Neural cell (in vitro differentiated cells): ENCODE measurements around the gene PODN. TPM values are rescaled to one million over a fixed set of nuclear protein-coding genes. Genes with fewer than 3 reads are reported as not detected.

ENCODE experiments used
- H2AFZ ChIP-seq: fragments of 200-600, 300-800 bp; sonication (generic), shearing (Covaris generic); 2 replicates; pipeline ENCODE4 v1.6.0; 2014; ENCODE audit warnings: low read depth, mild to moderate bottlenecking, antibody characterized with exemption, low read length, moderate library complexity
- H3F3A ChIP-seq: fragments of 200-600 bp; shearing (Covaris generic); 2 replicates; pipeline ENCODE4 v1.6.1; 2016; ENCODE audit warnings: mild to moderate bottlenecking, moderate library complexity, mixed read lengths, antibody characterized with exemption, low read length; ENCODE audit not compliant: insufficient read depth, poor library complexity, severe bottlenecking
- H3K27ac ChIP-seq: fragments of 200-600, 300-800 bp; sonication (generic), shearing (Covaris generic); 2 replicates; pipeline ENCODE4 v1.5.1; 2014; ENCODE audit warnings: mild to moderate bottlenecking, low read length, moderate library complexity
- H3K27me3 ChIP-seq: fragments of 300-800, 200-600 bp; sonication (generic), shearing (Covaris generic); 2 replicates; pipeline ENCODE4 v1.6.0; 2014; ENCODE audit warnings: mild to moderate bottlenecking, low read depth, low read length, moderate library complexity; ENCODE audit not compliant: insufficient read depth
- H3K36me3 ChIP-seq: fragments of 300-800, 200-600 bp; sonication (generic), shearing (Covaris generic); 2 replicates; pipeline ENCODE4 v1.5.1; 2014; ENCODE audit warnings: mild to moderate bottlenecking, antibody characterized with exemption, low read length, moderate library complexity; ENCODE audit not compliant: insufficient read depth
- H3K4me2 ChIP-seq: fragments of 300-800, 200-600 bp; sonication (generic), shearing (Covaris generic); 2 replicates; pipeline ENCODE4 v1.6.0; 2014; ENCODE audit warnings: mild to moderate bottlenecking, low read length
- H3K4me3 ChIP-seq: fragments of 300-800, 200-600 bp; sonication (generic), shearing (Covaris generic); 2 replicates; pipeline ENCODE4 v1.5.1; 2014; ENCODE audit warnings: mild to moderate bottlenecking, low read length, moderate library complexity
- H3K79me2 ChIP-seq: fragments of 200-600 bp; shearing (Covaris generic); replicated peaks from 2 replicates; pipeline ENCODE4 v1.6.0; 2014; ENCODE audit warnings: mild to moderate bottlenecking, low read length, moderate library complexity; ENCODE audit not compliant: insufficient read depth
- H3K9ac ChIP-seq: fragments of 300-800, 200-600 bp; sonication (generic), shearing (Covaris generic); 2 replicates; pipeline ENCODE4 v1.6.1; 2016; ENCODE audit warnings: mild to moderate bottlenecking, low read length, mixed read lengths
- H3K9me2 ChIP-seq: fragments of 200-600 bp; shearing (Covaris generic); 2 replicates; pipeline ENCODE4 v1.6.1; 2016; ENCODE audit warnings: mild to moderate bottlenecking, low read length, mixed read lengths; ENCODE audit not compliant: insufficient read depth
- H3K9me3 ChIP-seq: fragments of 200-600, 300-800 bp; sonication (generic), shearing (Covaris generic); 2 replicates; pipeline ENCODE4 v1.6.1; 2016; ENCODE audit warnings: mild to moderate bottlenecking, mixed run types, low read length, moderate library complexity, mixed read lengths
- H4K20me1 ChIP-seq: fragments of 200-600 bp; shearing (Covaris generic); 2 replicates; pipeline ENCODE4 v1.6.1; 2016; ENCODE audit warnings: mild to moderate bottlenecking, mixed run types; ENCODE audit not compliant: insufficient read depth
- CTCF ChIP-seq: fragments of 450-650 bp; IDR thresholded peaks from 2 replicates; pipeline ENCODE4 v1.5.1; 2014; ENCODE audit warnings: antibody characterized with exemption, mild to moderate bottlenecking, moderate library complexity; ENCODE audit not compliant: poor library complexity, severe bottlenecking
- EP300 ChIP-seq: fragments of 450-650 bp; conservative IDR thresholded peaks from 2 replicates; pipeline ENCODE4 v1.6.1; 2014; ENCODE audit warnings: antibody characterized with exemption, mild to moderate bottlenecking, moderate library complexity; ENCODE audit not compliant: poor library complexity, severe bottlenecking
- EZH2 ChIP-seq: fragments of 200-600, 300-800 bp; shearing (Covaris generic), sonication (generic); IDR thresholded peaks from 2 replicates; pipeline ENCODE4 v1.6.1; 2014; ENCODE audit warnings: antibody characterized with exemption, low read length, borderline replicate concordance, mild to moderate bottlenecking; ENCODE audit not compliant: insufficient read depth, poor library complexity, severe bottlenecking
- MXI1 ChIP-seq: fragments of 450-650 bp; conservative IDR thresholded peaks from 2 replicates; pipeline ENCODE4 v1.6.1; 2014; ENCODE audit warnings: antibody characterized with exemption, mild to moderate bottlenecking; ENCODE audit not compliant: poor library complexity, severe bottlenecking
- POLR2AphosphoS5 ChIP-seq: IDR thresholded peaks from 2 replicates; pipeline ENCODE4 v1.6.1; 2012
- RAD21 ChIP-seq: fragments of 450-650 bp; conservative IDR thresholded peaks from 2 replicates; pipeline ENCODE4 v1.6.1; 2014; ENCODE audit warnings: antibody characterized with exemption, mild to moderate bottlenecking, moderate library complexity
- REST ChIP-seq: IDR thresholded peaks from 2 replicates; pipeline ENCODE4 v1.6.1; 2012; ENCODE audit warnings: borderline replicate concordance
- SMC3 ChIP-seq: fragments of 450-650 bp; conservative IDR thresholded peaks from 2 replicates; pipeline ENCODE4 v1.6.1; 2014; ENCODE audit warnings: antibody characterized with exemption, mild to moderate bottlenecking, moderate library complexity; ENCODE audit not compliant: poor library complexity
- TAF1 ChIP-seq: IDR thresholded peaks from 2 replicates; pipeline ENCODE4 v1.6.1; 2012; ENCODE audit warnings: low read depth
- polyA plus RNA-seq: library from polyadenylated mRNA; depleted of rRNA; stranded (reverse); fragments of >200 nt; gene quantifications from 2 replicates; pipeline ENCODE4 v1.2.3, GENCODE V29; 2014

The PODN gene
- polyA plus RNA-seq, 1 donor from 2014 or later, result 0.07 TPM

- Histone ChIP-seq H3K79me2 (no peaks in the 10 kb centered on the region), H3K9me2 (no peaks in the 10 kb centered on the region), H3K9me3 (no peaks in the 10 kb centered on the region), H2AFZ (no peak overlapping the region), H3K27me3 (no peaks in the 10 kb centered on the region), H3K4me3 (no peak overlapping the region), H3F3A (no peaks in the 10 kb centered on the region), H4K20me1 (no peaks in the 10 kb centered on the region), H3K36me3 (no peaks in the 10 kb centered on the region), H3K4me2 (no peak overlapping the region), H3K9ac (no peak overlapping the region), H3K27ac (no peak overlapping the region)
- TF ChIP-seq EP300 (no peak), EZH2 (no peak), RAD21 (no peak), TAF1 (no peak), SMC3 (no peak), REST (no peak), CTCF (no peak), POLR2AphosphoS5 (no peak), MXI1 (no peak)
Observed at GRCh38 chr1:53089478-53090226, 27.6 kb downstream of the PODN start.

GRCh38 chr1:53090227-53091147 is 28.5 kb downstream of the PODN start:
- H3K79me2 ChIP-seq, result no peaks in the 10 kb centered on the region
- no peak overlapping the region for H3K4me2 ChIP-seq
- TF ChIP-seq REST (no peak), MXI1 (no peak), RAD21 (no peak), SMC3 (no peak), TAF1 (no peak), EZH2 (no peak), POLR2AphosphoS5 (no peak)
- H4K20me1 ChIP-seq, result no peaks in the 10 kb centered on the region
- H3K9ac ChIP-seq, result no peak overlapping the region
- no peaks in the 10 kb centered on the region for H3K27me3 ChIP-seq
- H3K36me3 ChIP-seq, result no peaks in the 10 kb centered on the region
- no peak overlapping the region for H3K27ac ChIP-seq
- no peaks in the 10 kb centered on the region for H3K9me2 ChIP-seq
- no peak overlapping the region for H3K4me3 ChIP-seq
- H2AFZ ChIP-seq, result no peak overlapping the region
- no peaks in the 10 kb centered on the region for H3K9me3 ChIP-seq
- H3F3A ChIP-seq, result no peaks in the 10 kb centered on the region
